Measurements from ENCODE around the gene PGGHG. TPM values are rescaled to one million over a fixed set of nuclear protein-coding genes. Genes with fewer than 3 reads are reported as not detected.

PGGHG gene
- total and polyA plus RNA-seq, 12 donors, result 3.3 to 45.3 (median 7.4) TPM

DNA sequence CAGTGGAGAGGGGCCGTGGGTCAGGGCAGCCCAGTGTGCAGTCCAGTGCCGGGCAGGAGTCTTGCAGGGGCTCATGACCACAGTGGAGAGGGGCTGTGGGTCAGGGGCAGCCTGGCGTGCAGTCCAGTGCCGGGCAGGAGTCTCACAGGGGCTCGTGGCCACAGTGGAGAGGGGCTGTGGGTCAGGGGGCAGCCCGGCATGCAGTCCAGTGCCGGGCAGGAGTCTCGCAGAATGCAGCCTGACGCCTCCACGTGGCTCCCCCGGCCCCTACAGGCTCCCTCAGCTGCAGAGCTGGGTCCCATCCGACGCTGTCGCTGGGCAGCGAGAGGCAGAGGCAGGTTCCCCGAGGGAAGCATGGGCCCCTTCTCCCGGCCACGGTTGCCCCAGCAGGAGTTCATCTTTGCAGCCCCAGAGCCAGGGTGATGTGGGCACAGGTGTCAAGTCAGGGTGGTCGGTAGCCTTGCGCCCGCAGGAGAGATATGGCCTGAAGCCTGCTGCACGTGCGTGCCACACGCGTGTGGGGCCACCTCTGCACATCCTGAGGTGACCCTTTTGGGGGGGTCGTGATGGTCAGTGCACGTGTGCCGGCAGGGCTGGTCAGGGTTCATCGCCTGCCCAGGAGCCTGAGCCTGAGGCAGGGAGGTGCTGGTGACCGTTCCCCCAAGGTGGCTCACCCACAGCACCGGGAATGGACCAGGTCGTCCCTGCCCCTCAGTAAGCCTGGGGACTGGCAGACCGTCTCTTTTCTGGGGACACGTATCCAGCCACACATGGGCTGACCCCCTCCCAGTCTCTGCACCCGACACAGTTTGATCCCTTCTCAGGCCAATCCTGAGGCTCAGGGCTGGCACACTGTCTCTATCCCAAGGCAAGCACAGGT, 7.5 kb downstream of the PGGHG start:
- TF ChIP-seq CTCF (IDR thresholded peaks at IDR 0.05), result no peak
- intact Hi-C loops (cut with DNase I), result no loop called here
- Histone ChIP-seq H3K4me1 (peaks cover 0 to 28% (median 10%) of the 10 kb centered on the region in 9 donors), H3K9me3 (no peaks in the 10 kb centered on the region), H3K4me3 (no peak overlapping the region), H3K36me3 (peaks cover 0 to 33% (median 0%) of the 10 kb centered on the region in 9 donors), H3K27me3 (peaks cover 0 to 49% (median 30%) of the 10 kb centered on the region in 7 donors), H3K27ac (no peak overlapping the region)
- 77 to 82% methylated on average over 35 of the region's 35 CpGs for whole genome bisulfite sequencing, 2 donors
- ATAC-seq (no peak), DNase-seq (no peak)

GRCh38 chr11:297051-297585, 8.2 kb downstream of the PGGHG start:
- DNase-seq, result peak in 1 of 2 donors; percentile 5
- WGBS, 2 donors, result 64 to 78% methylated on average over 13 of the region's 13 CpGs
- peak in 2 of 8 donors; percentile 5 to 14 for ATAC-seq
- Histone ChIP-seq H3K27me3 (peaks cover 0 to 49% (median 30%) of the 10 kb centered on the region in 7 donors), H3K27ac (no peak overlapping the region), H3K4me1 (peaks cover 0 to 28% (median 10%) of the 10 kb centered on the region in 9 donors), H3K9me3 (no peaks in the 10 kb centered on the region), H3K4me3 (no peak overlapping the region), H3K36me3 (peaks cover 0 to 29% (median 0%) of the 10 kb centered on the region in 9 donors)
- no peak for TF ChIP-seq CTCF (IDR thresholded peaks at IDR 0.05)
- intact Hi-C loops (cut with DNase I), result no loop called here

DNA sequence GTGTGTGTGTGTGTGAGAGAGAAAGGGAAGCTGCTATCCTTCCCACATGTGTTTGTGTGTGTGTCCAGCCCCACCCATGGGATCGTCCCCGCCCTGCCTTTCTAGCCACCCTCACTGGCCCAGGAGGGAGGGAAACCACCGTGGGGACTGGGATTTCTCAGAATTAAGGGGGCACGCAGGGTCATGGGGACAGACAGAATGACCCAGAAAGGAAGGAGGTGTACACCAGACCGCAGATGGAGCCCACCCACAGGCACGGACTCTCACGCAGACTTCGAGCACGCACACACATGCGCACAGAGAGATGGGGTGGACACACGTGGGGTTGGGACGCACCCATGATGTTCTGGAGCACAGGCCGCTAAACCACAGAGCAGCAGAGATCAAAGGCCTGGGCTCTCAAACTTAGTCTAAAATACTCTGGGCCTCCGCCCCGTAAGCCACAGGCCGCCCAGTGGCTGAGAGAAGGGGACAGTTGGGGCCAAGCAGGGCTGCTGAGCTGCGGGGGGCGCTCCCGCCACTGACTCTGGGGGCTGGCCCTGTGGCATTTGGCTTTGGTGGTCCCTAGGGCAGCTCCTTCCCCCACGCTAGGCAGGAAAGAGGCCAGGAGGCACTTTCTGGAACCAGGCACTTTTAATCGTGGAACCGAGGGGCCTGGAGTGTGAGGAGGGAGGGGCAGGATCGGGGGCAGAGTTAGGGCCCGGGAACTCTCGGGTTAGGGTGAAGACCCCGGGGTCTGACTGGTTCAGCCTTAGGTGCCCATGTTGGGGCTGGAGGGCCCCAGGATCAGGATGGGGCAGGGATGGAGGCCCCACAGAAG, 8.9 kb downstream of the PGGHG start:
- H3K27me3 ChIP-seq, result peaks cover 0 to 50% (median 30%) of the 10 kb centered on the region in 7 donors
- 55 to 67% methylated on average over 26 of the region's 26 CpGs for WGBS, 2 donors

More for the DNA sequence above, 8.9 kb downstream of the PGGHG start:
- DNase-seq (no peak), ATAC-seq (peak; percentile 11 to 48 (median 34))
- TF ChIP-seq CTCF (IDR thresholded peaks at IDR 0.05), result no peak
- no peak overlapping the region for H3K4me3 ChIP-seq
- H3K27ac ChIP-seq, result no peak overlapping the region
- peaks cover 0 to 28% (median 10%) of the 10 kb centered on the region in 9 donors for H3K4me1 ChIP-seq
- H3K9me3 ChIP-seq, result no peaks in the 10 kb centered on the region
- intact Hi-C loops (cut with DNase I), result no loop called here
- H3K36me3 ChIP-seq, result peaks cover 0 to 22% (median 0%) of the 10 kb centered on the region in 9 donors
